Glomerular endothelial cell (primary cell): ENCODE data around the gene ZNF112. TPM values are rescaled to one million over a fixed set of nuclear protein-coding genes. Genes with fewer than 3 reads are reported as not detected.

Experiments used
- DNase-seq: peaks from one replicate; pipeline ENCODE4 v3.0.0-alpha.2; 2011; ENCODE audit warnings: low read depth, low spot score; ENCODE audit errors: extremely low read depth
- total RNA-seq: library from RNA; depleted of rRNA; stranded (reverse); fragments of >200 nt; gene quantifications from 2 replicates; pipeline ENCODE4 v1.2.3, GENCODE V29; 2015

Gene ZNF112
- total RNA-seq, 1 donor from 2014 or later: 4.1 TPM

DNA sequence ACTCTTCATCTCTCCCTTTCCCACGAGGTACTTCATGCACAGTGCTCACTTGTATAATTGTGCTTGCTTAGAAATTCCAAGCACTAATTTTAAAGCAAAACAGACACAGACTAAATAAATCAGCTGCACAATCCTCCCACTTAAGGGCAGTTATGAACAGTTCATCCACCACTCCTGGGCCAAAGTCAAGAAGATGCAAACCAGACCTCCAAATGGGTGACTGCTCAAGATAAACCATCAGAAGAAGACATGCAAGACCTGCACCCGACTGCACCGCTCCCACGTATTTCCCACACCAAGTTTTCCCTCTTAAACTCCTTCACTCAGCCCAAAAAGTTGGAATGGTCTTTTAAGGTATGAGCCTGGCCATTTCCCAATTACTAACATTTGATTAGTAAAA, 71.5 kb downstream of the ZNF112 start:
- DNase-seq: no peak

DNA sequence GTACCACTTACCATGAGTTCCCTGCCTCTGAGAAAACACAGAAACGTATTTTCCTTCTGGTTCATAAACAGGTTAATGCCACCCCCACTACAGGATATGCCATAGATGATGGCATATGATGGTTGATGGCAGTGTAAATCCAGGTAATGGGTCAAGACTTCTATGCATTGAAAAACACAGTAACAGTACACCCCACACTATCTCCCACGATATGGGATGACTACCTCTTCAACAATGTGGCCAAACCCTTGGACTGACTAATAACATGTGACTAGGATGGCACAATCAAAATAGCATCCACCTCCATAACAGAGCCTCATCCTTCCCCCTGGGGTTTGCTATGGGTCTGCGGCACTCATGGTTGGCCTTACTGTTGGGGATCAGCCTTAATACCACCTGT, 73.6 kb downstream of the ZNF112 start:
- DNase-seq: no peak

DNA sequence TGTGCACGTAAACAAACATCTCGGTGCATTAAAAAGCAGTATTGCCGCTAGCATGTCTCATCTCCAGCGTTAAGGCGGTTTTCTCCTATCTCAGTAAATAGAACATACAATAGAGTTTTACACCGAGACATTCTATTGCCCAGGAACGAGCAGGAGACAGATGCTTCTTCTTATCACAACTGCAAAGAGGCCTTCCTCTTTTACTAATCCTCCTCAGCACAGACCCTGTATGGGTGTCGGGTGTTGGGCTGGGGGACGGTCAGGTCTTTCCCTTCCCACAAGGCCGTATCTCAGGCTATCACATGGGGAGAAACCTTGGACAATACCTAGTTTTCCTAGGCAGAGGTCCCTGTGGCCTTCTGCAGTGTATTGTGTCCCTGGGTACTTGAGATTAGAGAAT, 75.6 kb downstream of the ZNF112 start:
- no peak for DNase-seq

DNA sequence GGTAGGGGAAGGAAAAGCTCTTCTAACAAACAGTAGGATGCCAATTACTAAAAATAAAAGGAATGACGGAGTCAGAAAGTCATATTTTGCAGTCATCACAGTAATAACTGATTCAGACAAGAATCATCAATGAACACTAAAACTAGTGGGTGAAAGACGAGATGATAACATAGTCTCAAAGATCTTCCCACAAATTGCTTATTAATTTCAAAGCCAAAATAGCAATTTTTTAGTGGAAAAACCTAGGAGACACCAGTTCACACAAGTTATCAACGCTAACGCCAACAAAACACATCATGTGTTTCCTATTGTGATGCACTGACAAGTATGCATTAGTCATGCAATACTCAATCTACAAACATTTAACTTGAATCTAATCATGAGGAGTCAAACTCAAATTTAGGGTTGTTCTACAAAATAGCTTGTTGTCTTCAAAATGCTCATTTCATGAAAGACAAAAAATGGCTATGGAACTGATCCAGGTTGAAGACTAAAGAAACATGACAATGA, 78.2 kb downstream of the ZNF112 start:
- DNase-seq: no peak

DNA sequence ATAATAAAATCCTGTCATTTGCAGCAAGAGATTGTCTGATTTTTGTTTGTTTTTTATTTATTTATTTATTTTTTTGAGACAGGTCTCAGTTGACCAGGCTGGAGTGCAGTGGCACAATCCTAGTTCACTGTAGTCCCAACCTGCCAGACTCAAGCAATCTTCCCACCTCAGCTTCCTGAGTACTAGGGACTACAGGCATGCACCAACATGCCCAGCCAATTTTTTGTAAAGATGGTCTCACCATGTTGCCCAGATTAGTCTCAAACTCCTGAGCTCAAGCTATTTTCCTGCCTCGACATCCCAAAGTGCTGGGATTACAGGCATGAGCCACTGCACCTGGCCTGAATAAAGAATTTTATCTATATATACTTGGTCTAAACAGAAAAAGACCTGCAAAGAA, 79.1 kb downstream of the ZNF112 start:
- no peak for DNase-seq

Other genes with a start within 250 kb of the ZNF112 start
- gene ZNF225, start 243.3 kb downstream of the ZNF112 start, total RNA-seq: 2.4 and 3.2 TPM in 2 replicates
- gene ZNF234, start 215.1 kb downstream of the ZNF112 start, total RNA-seq: 3.6 and 5.3 TPM in 2 replicates
- gene ZNF226, start 191.6 kb downstream of the ZNF112 start, total RNA-seq: 10.8 and 22.4 TPM in 2 replicates
- 8.5 and 13.5 TPM in 2 replicates for gene ZNF227, start 144.1 kb downstream of the ZNF112 start, total RNA-seq
- 1.4 and 3.2 TPM in 2 replicates for gene ZNF233, start 96.8 kb downstream of the ZNF112 start, total RNA-seq
- gene ZNF235, start 51.7 kb downstream of the ZNF112 start, total RNA-seq: 2.7 and 3.6 TPM in 2 replicates
- 3.1 and 4.2 TPM in 2 replicates for gene ZNF285, start 44.9 kb upstream of the ZNF112 start, total RNA-seq
- gene ZNF229, start 91.8 kb upstream of the ZNF112 start, total RNA-seq: 5.9 and 10.2 TPM in 2 replicates
- gene ZNF180, start 143.8 kb upstream of the ZNF112 start, total RNA-seq: 6.7 and 13.2 TPM in 2 replicates
- gene CEACAM20, start 173.0 kb upstream of the ZNF112 start, total RNA-seq: not detected in 2 replicates